ENCODE results near the gene TPRG1.

TPRG1 gene

DNA sequence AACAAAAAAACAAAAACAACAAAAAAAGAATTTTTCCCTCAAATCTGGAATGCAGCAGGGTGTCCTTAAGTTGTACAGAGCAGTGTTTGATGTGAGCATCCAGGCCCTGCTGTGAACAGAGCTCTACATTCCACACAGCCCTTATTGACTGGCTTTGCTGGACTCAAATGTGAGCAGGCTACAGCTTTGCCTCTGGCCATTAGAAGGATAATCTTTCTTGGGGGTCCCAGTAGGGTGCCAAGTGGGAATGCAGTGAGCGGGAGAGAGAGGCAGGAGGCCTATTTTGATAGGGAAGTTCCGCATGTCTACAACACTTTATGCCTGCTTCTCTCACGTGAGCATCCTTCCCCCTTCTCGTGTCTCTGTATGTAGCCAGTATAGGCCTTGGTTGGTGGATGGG lies 34.4 kb upstream of the TPRG1 start:
- DNase-seq (ENCODE audit: insufficient read length, low spot score) (no peak), FAIRE-seq (no peak)
- TF ChIP-seq, protein P1, sequence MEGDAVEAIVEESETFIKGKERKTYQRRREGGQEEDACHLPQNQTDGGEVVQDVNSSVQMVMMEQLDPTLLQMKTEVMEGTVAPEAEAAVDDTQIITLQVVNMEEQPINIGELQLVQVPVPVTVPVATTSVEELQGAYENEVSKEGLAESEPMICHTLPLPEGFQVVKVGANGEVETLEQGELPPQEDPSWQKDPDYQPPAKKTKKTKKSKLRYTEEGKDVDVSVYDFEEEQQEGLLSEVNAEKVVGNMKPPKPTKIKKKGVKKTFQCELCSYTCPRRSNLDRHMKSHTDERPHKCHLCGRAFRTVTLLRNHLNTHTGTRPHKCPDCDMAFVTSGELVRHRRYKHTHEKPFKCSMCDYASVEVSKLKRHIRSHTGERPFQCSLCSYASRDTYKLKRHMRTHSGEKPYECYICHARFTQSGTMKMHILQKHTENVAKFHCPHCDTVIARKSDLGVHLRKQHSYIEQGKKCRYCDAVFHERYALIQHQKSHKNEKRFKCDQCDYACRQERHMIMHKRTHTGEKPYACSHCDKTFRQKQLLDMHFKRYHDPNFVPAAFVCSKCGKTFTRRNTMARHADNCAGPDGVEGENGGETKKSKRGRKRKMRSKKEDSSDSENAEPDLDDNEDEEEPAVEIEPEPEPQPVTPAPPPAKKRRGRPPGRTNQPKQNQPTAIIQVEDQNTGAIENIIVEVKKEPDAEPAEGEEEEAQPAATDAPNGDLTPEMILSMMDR (IDR thresholded peaks at IDR 0.05; ENCODE audit: insufficient read depth, missing control alignments): no peak

DNA sequence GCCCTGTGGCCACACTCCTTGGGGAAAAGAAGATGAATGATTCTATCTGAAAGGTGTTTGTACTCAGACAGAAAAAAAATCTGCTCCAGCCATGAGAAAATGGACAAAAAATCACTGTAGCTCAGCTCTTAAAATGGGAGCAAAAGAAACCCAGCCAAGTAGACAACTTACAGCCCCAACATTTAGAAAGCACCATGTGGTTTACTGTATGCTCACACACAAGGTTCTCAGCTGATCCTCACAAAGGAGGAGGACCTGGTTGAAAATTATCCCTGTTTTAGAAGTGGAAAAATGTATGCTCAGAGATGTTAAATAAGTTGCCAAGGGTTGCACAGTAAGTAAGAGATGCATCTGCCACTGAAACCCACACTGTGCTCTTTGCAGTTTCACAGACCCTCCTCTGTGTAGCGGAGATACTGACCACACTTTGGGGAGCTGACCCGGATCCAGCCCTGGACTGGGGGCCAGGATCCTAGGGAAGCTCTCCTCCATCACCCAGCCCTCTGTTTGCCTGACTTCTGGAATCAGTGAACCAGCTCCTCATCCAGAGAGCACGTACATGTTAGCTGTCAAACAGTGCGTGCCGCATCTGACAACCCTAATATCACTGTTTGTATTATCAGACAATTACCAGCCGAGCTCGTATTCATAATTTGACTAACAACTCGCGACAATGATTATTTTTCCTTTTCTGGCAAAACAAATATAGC lies 32.7 kb upstream of the TPRG1 start:
- TF ChIP-seq, protein P1 (IDR thresholded peaks at IDR 0.05; ENCODE audit: insufficient read depth, missing control alignments): no peak
- no peak for FAIRE-seq
- DNase-seq (ENCODE audit: insufficient read length, low spot score): no peak

DNA sequence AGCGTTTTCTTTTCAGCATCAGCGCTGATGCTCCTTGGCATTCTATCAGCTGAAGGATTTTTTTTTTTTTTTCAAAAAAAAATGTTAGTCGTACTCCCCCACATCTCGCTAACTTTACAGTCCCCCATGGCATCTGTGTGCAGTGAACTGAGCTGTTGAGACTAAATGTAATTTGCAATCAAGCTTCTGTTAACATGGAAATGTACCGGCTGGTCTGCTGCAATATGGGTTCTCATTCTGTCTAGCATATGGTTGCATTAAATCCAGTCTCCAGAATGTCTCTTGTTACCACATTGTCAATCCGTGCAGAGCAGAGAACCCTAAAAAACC lies 32.2 kb upstream of the TPRG1 start:
- TF ChIP-seq, protein P1 (IDR thresholded peaks at IDR 0.05; ENCODE audit: insufficient read depth, missing control alignments): no peak
- FAIRE-seq: no peak
- no peak for DNase-seq (ENCODE audit: insufficient read length, low spot score)

DNA sequence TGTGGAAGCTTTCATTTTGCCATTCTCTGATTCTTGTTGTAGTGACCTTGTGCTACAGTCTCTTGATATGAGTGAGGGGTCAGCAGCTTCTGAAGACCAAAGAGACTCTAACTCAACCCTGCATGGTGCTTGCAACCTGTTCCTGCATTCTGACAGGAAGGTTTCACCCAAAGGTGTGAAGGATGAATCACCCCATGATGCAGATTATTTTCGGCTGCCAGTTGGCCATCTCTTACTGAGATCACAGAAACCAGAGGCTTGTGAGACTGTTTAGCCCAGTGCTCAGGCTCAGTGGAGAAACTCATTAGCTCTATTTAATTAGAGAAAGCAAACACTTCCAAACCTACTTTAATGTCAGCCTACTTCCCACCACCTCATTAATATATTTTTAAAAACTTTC lies 29.2 kb upstream of the TPRG1 start:
- no peak for DNase-seq (ENCODE audit: insufficient read length, low spot score)
- no peak for FAIRE-seq
- TF ChIP-seq, protein P1 (IDR thresholded peaks at IDR 0.05; ENCODE audit: insufficient read depth, missing control alignments): no peak

DNA sequence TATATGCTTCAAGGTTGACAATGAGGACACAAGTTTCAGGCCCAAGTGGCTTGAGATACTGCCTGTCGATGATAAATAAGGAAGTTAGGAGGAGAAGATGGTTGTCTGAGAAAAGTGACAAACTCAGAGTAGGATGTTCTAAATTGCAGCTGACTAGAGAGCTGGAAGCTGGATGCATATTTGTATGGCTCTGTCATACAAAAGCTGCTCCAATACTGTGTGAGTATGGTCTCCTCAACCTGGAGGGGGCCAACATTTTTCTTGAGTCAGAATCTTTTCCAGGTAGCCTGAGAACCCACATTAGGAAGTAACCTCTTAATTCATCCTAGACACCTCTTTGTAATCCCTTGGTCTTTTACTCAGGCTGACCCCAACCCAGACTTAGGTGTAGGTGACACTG lies 28.4 kb upstream of the TPRG1 start:
- DNase-seq (ENCODE audit: insufficient read length, low spot score): no peak
- FAIRE-seq: no peak
- TF ChIP-seq, protein P1 (IDR thresholded peaks at IDR 0.05; ENCODE audit: insufficient read depth, missing control alignments): no peak

DNA sequence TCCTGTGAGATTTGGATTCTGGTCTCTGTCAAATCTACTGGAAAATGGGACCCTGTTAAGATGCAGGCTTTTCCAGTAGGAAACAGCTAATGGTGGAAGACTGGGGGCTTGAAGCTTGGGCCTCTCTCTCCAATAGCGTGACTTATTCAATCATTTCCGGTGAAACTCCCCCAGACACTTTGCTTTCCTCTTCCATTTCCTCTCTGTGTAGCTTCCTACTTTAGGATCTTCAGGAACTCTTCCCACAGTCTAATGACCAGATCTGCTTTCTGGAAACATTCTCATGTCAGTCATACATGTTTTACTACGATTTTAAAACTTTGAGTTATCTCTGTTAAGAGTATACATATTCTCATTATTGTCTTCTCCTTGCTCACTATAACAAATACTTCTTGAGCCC lies 28.0 kb upstream of the TPRG1 start:
- no peak for FAIRE-seq
- TF ChIP-seq, protein P1 (IDR thresholded peaks at IDR 0.05; ENCODE audit: insufficient read depth, missing control alignments): no peak

DNA sequence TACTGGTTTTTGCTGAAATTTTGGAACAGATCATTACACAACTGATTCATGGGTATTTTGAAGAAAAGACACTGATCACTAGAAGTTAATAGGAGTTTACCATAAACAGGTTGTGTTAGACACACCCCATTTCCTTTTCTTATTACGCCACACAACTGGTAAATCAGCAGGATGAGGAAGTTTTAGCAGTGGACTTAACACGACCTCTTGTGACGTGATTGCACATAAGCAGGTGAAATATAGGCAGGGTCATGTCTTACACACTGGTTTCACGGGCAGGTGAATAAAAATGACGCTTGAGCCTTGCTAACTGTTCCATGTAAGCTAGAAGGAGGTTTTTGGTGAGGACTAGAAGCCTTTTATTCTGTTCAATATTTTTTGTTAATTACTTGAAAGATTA lies 27.1 kb upstream of the TPRG1 start:
- no peak for DNase-seq (ENCODE audit: insufficient read length, low spot score)
- TF ChIP-seq, protein P1 (IDR thresholded peaks at IDR 0.05; ENCODE audit: insufficient read depth, missing control alignments): peak; percentile 42
- FAIRE-seq: no peak

More for the DNA sequence above, 28.0 kb upstream of the TPRG1 start:
- no peak for DNase-seq (ENCODE audit: insufficient read length, low spot score)
